KG1 (cell line): Measurements from ENCODE around the gene SNTG2.

Experiments used
- DNase-seq: peaks from one replicate; lab custom pipeline; 2025; lab: John Stamatoyannopoulos, UW

The SNTG2 gene

DNA sequence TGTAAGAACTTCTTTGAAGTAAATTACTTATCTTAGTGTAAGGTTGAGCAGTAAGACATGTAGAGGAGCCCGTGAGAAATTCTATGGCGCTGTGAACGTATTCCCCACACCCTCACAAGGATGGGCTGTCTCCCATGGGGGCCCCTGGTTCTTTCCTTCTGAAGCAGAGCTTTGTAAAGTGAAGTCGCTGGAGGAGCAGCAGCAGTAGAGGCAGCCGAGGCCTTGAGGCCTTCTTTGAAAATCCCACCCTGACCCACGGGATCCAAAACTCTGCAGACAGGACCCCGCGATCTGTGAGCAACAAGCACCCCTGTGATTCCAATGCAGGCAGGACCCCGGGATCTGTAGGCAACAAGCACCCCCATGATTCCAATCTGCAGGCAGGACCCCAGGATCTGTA lies 23.8 kb upstream of the SNTG2 start:
- DNase-seq = no peak

DNA sequence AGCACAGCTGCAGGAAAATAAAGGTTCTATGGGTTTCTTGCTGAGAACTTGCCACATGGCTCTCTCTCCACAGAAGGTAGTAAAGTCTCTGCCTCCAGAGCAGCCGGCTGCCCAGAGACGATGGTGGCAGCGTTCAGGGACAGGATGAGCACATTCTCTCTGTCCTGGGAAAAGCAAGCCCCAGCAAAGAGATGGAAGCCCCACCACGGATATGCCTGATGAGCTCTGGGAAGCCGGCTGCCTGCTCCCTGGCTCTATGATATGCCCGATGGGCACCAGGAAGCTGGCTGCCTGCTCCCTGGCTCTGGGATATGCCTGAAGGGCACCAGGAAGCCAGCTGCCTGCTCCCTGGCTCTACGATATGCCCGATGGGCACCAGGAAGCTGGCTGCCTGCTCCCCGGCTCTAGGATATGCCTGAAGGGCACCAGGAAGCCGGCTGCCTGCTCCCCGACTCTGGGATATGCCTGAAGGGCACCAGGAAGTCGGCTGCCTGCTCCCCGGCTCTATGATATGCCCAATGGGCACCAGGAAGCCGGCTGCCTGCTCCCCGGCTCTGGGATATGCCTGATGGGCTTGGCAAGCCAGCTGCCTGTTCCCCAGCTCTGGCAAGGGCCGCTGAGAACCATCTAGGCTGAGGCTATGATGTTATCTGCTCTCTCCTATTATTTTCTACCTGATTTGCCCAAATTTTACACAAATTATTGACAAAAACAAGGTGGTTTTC lies 21.5 kb upstream of the SNTG2 start:
- no peak for DNase-seq

DNA sequence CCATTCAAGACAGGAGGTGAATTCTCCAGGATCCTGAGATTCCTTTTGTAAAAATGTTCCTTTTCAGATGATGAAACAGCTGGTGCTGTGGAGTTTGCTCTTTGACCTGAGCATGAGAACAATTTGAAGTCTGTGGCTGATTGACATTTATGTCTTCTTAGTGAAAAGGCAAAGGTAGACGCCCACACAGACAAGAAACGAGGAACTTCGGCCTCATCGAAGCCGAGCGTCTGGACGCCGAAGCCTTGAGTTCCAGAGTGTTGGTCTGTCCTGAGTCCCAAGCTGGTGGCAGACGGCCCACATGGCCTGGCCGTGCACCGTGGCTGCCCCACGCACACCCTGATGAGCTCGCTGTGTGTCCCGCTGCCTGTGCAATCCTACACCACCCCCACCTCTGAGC lies 20.7 kb upstream of the SNTG2 start:
- DNase-seq = no peak

- DNase-seq = no peak
Measured at GRCh38 chr2:930935-931334, 19.7 kb upstream of the SNTG2 start.

DNA sequence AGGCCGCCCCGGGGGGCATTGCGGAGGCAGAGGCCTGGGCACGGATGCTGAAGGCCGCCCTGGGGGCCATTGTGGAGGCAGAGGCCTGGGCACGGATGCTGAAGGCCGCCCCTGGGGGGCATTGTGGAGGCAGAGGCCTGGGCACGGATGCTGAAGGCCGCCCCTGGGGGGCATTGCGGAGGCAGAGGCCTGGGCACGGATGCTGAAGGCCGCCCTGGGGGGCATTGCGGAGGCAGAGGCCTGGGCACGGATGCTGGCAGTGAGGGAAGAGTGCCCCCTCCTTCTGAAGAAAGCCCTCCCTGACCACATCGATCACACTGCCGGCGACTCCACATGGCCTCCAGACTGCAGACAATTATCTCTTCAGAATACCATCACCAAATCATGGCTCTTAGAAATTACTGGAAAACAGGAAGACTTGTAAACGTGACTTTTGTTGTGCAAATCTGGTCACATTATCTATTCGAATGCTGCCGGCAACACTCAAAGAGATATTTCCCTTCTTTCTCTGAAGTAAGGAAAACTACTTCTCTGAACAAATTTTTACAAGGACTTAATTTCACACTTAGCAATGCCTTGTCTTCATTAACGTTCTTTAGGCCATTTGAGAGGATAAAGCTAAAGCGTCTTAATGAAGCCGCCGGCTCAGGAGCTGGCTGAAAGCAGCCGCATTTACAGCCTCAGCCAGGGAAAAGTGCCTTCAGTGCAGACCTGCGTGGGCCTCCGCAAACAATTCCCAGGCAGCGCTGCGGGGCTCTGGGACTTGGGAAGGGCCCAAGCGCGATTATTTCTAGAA lies 18.1 kb upstream of the SNTG2 start:
- DNase-seq = no peak

- DNase-seq = no peak
Measured at GRCh38 chr2:933734-934295, 16.8 kb upstream of the SNTG2 start.

GRCh38 chr2:937530-937929 lies 13.1 kb upstream of the SNTG2 start:
- DNase-seq = no peak

DNA sequence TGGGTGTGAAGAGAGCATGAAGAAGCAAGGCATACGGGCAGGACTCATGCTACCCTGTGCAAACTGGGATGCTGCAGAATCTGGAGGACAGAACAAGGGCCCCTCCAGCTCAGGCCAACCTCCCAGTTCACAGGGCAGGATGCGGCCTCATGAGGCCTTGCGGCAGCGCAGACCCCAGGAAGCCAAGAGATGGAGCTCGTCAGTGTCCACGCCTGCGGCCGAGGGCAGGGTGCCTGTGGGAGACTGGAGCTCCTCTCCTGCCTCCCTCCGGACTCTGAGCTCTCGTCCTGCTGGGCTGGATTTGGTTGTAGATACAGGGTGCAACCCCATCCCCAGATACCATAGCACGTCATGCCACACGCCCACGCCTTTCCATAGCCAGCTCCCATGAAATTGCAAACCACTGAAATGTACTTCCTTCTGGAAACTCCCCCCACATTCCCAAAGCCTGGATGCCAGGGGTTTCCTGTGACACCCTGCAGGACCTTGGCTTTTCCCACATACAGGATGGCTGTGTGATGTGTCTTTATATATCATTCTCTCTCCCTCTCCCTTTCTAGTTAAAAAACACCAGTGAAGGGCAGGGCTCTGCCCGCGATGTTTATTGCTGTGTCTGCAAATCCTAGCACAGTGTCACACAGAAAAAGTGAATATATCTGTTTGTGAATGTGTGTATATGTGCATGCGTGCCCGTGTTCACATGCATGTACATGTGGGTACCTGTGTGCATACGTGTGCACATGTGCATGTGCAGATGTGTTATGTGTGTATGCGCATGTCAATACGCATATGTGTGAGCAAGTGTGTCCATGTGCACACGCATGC lies 12.3 kb upstream of the SNTG2 start:
- DNase-seq = no peak

DNA sequence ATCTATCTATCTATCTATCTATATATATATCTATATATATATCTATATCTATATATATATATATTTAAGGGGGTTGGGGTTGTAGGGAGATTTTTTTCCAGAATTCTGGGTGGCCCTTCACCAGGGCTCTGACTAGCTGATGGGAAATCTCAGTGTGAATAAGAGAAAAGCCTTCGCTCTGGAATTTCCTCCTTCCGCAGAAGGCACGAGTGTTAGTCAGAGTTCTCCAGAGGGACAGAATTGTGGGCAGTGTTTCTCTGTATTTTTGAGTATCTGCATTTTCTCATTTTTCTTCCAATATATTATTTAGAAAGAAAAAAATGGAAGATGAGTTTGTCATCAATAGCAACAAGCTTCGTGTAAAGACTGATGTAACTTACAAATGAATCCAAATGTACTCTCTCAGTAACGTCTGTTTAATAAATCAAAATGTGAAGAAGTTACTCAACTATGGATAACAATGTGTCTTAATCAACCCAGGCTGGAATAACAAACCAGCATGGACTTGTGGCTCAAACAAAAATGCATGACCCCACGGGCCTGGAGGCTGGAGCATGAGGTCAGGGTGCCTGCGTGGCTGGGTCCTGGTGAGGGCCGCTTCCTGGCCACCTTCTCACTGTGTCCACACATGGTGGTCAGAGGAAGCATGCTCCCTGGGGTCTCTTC lies 10.6 kb upstream of the SNTG2 start:
- no peak for DNase-seq

GRCh38 chr2:941871-942270 lies 8.8 kb upstream of the SNTG2 start:
- no peak for DNase-seq

GRCh38 chr2:942775-943460 lies 7.7 kb upstream of the SNTG2 start:
- no peak for DNase-seq

DNA sequence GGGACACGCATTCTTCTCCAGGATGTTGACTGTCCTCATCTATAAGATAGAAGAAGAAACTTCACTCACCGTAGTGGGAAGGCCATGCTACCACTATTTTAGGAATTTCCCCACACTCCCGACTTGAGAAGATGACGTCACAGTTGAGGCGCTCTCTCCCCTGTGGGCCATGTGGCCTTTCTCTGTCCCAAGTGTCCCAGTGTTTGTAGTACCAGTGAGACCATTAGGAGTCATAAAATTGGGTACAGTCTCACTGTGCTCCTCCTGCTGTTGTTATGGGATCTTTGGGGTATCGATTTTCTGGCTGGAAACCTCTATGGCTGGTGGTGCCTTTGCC lies 7.2 kb upstream of the SNTG2 start:
- DNase-seq = no peak

- DNase-seq = no peak
Measured at GRCh38 chr2:943821-944220, 6.8 kb upstream of the SNTG2 start.

DNA sequence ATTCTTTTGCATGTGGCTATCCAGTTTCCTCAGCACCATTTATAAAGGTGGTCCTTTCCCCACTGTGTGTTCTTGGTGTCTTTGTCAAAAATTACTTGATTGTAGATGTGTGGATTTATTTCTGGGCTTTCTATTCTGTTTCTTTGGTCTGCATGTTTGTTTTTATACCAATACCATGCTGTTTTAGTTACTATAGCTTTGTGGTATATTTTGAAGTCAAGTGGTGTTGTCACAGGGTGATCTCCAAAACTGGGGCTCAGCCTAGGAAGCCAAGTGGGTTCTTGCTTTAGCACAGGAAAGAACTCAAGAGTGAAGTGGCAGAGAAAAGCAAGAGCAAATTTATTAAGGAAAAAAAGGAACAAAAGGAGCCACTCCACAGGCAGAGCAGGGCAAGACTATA lies 6.0 kb upstream of the SNTG2 start:
- no peak for DNase-seq

GRCh38 chr2:945104-945503 lies 5.5 kb upstream of the SNTG2 start:
- no peak for DNase-seq

- no peak for DNase-seq
Measured at GRCh38 chr2:946073-946948, 4.3 kb upstream of the SNTG2 start.

- DNase-seq = no peak
Measured at GRCh38 chr2:949384-950079, 1.1 kb upstream of the SNTG2 start.

DNA sequence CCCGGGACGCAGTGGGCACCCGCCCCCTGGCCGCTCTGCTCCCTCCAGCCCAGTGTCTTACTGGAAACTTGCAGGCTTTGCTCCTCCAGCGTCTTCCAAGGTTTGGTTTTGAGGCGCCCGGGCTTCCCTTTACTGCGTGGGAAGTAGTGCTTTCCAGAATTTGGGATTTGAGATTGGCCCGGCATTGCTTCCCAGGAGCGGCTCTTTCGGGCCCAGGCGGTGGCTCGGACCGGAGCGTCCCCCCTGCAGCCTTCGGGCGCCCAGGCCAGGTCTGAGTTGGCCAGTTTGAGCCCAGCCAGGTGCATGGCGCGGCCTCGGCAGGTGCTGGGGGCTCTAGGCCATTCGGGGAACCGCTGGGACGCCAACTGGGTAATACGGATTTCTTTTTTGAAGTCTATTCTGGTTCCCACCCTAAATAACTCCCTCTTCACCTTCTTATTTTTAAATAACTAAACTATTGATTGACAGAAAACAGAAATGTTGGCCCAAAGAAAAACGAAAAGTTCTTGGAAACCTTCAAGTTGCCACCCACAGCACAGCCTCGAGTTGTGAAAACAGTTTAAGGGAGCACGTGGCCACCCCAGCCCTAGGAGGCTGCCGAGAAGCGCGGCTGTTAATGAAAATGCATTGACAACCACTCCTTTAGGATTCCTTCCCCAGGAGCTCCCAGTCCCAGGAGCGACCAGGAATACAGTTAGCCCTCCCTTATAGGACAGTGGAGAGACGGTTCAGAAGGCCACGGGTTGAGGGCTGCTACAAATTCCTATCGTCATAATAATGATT lies 766 bp downstream of the SNTG2 start:
- DNase-seq = no peak

DNA sequence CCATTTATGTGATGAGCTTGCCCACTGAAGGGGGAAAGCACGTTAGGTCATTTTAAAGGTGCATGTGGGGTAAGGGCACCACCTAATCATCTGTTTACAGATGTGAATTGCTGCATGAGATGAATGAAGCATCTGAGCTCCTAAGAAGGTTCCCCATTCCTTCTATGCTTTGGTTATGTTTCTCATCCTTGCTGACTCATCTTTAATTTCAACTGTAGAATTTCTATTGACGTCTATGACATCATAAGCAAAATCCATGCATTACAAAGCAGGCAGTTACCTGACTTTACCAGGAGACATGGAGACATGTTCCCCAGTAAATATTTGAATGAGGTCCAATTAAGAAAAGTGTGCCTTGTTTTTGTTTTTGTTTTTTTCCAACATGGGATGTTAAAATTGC lies 2.8 kb downstream of the SNTG2 start:
- no peak for DNase-seq
